Measurements from ENCODE around the gene IFNAR2. TPM values are rescaled to one million over a fixed set of nuclear protein-coding genes. Genes with fewer than 3 reads are reported as not detected.

The IFNAR2 gene
- total RNA-seq (2022) (33.7 and 36.1 TPM in 2 replicates), Bru-seq, nascent RNA (percentile 75 among the genes with signal in this experiment), BruChase-seq, experiment 1, labeled RNA remaining after a 2-hour chase (percentile 95 among the genes with signal in this experiment), BruChase-seq, experiment 2, labeled RNA remaining after a 6-hour chase (percentile 90 among the genes with signal in this experiment)
- long read RNA-seq, full-length matches to known transcripts, result 53 of 58 reads
- long read RNA-seq, partial matches to known transcripts, result 3 of 58 reads
- long read RNA-seq, other reads (novel, unspliced or antisense), result 2 of 58 reads

GRCh38 chr21:33229784-33230544 is at the start of gene IFNAR2:
TSS of gene IFNAR2 (plus strand) at chr21:33229938. CDS start at chr21:33241923, 11,985 bp downstream.
- ChIA-PET POLR2A (interaction anchor here (1.1 to 1.5 kb wide), 2 partner anchors 36 to 95 kb away, joined by 5 read pairs; partner anchors contain the start of genes IFNAR1 and IL10RB), CTCF (interaction anchor here (0.7 to 0.8 kb wide), 2 partner anchors 27 to 398 kb away, joined by 3 read pairs; no protein-coding TSS in a partner anchor)
- Mint-ChIP-seq H3K9me3 (ENCODE audit: unreplicated experiment) (peaks cover 3% of the 10 kb centered on the region), H3K4me1 (ENCODE audit: low read depth, unreplicated experiment) (peaks cover 55% of the 10 kb centered on the region), H3K4me3 (ENCODE audit: unreplicated experiment) (peak within 1 kb of the TSS; percentile 87), H3K27me3 (ENCODE audit: insufficient read depth, unreplicated experiment) (no peaks in the 10 kb centered on the region), H3K36me3 (ENCODE audit: insufficient read depth, unreplicated experiment) (peaks cover 34% of the 10 kb centered on the region), H3K27ac (ENCODE audit: unreplicated experiment) (peak within 1 kb of the TSS; percentile 64)
- DNase-seq, result peak; percentile 84
- Histone ChIP-seq H3K4me1 (peaks cover 62% of the 10 kb centered on the region), H3K36me3 (ENCODE audit: control insufficient read depth, insufficient read depth, low read length) (no peaks in the 10 kb centered on the region), H3K9me3 (no peaks in the 10 kb centered on the region), H3K4me3 (ENCODE audit: low read depth, low read length) (peak within 1 kb of the TSS; percentile 93), H3K27me3 (replicated peaks; ENCODE audit: control insufficient read depth, insufficient read depth, low read length) (no peaks in the 10 kb centered on the region)
- TF ChIP-seq CTCF (IDR thresholded peaks at IDR 0.05; ENCODE audit: insufficient read depth in 1 of 2, low read depth in 1 of 2, low read length in 1 of 2, severe bottlenecking in 1 of 2, unreplicated experiment in 1 of 2), result no peak
- BruUV-seq (replicated peaks), result no TSS peak
- intact Hi-C loops (cut with micrococcal nuclease; ENCODE audit: unreplicated experiment), result loop anchor here (1.0 kb wide), 1 partner anchor 35 kb away; no protein-coding TSS in a partner anchor

- Mint-ChIP-seq H3K4me3 (ENCODE audit: unreplicated experiment) (no peak overlapping the region), H3K36me3 (ENCODE audit: insufficient read depth, unreplicated experiment) (no peaks in the 10 kb centered on the region), H3K27ac (ENCODE audit: unreplicated experiment) (no peak overlapping the region), H3K9me3 (ENCODE audit: unreplicated experiment) (peaks cover 9% of the 10 kb centered on the region), H3K27me3 (ENCODE audit: insufficient read depth, unreplicated experiment) (peaks cover 18% of the 10 kb centered on the region), H3K4me1 (ENCODE audit: low read depth, unreplicated experiment) (no peaks in the 10 kb centered on the region)
- no TSS peak for BruUV-seq (replicated peaks)
- intact Hi-C loops (cut with micrococcal nuclease; ENCODE audit: unreplicated experiment), result no loop called here
- no peak overlapping the region for H3K4me3 ChIP-seq (ENCODE audit: low read depth, low read length)
- ChIA-PET CTCF (interaction anchor here (0.6 to 1.4 kb wide), 2 partner anchors 11 to 33 kb away, joined by 4 to 5 read pairs; no protein-coding TSS in a partner anchor), POLR2A (no interaction called here)
- H3K27me3 ChIP-seq (replicated peaks; ENCODE audit: control insufficient read depth, insufficient read depth, low read length), result no peaks in the 10 kb centered on the region
- no peaks in the 10 kb centered on the region for H3K4me1 ChIP-seq
- no peak for DNase-seq
- no peaks in the 10 kb centered on the region for H3K36me3 ChIP-seq (ENCODE audit: control insufficient read depth, insufficient read depth, low read length)
- TF ChIP-seq CTCF (IDR thresholded peaks at IDR 0.05; ENCODE audit: insufficient read depth in 1 of 2, low read depth in 1 of 2, low read length in 1 of 2, severe bottlenecking in 1 of 2, unreplicated experiment in 1 of 2), result no peak
- H3K9me3 ChIP-seq, result no peaks in the 10 kb centered on the region
These were observed 43.9 kb upstream of the IFNAR2 start for GRCh38 chr21:33185852-33186251.

GRCh38 chr21:33187276-33187675 is 42.5 kb upstream of the IFNAR2 start:
- no peaks in the 10 kb centered on the region for H3K36me3 ChIP-seq (ENCODE audit: control insufficient read depth, insufficient read depth, low read length)
- no peaks in the 10 kb centered on the region for H3K27me3 ChIP-seq (replicated peaks; ENCODE audit: control insufficient read depth, insufficient read depth, low read length)
- H3K9me3 ChIP-seq, result 0 out of 2 replicates have a peak, but pooled peaks cover 2% of the 10 kb centered on the region
- no peak overlapping the region for H3K4me3 ChIP-seq (ENCODE audit: low read depth, low read length)
- no peak overlapping the region for H3K4me3 Mint-ChIP-seq (ENCODE audit: unreplicated experiment)
- BruUV-seq (replicated peaks), result no TSS peak
- peaks cover 26% of the 10 kb centered on the region for H3K27me3 Mint-ChIP-seq (ENCODE audit: insufficient read depth, unreplicated experiment)
- CTCF ChIA-PET, result no interaction called here
- no peaks in the 10 kb centered on the region for H3K4me1 ChIP-seq
- no peaks in the 10 kb centered on the region for H3K36me3 Mint-ChIP-seq (ENCODE audit: insufficient read depth, unreplicated experiment)
- no peak for DNase-seq
- no peak for TF ChIP-seq CTCF (IDR thresholded peaks at IDR 0.05; ENCODE audit: insufficient read depth in 1 of 2, low read depth in 1 of 2, low read length in 1 of 2, severe bottlenecking in 1 of 2, unreplicated experiment in 1 of 2)
- H3K27ac Mint-ChIP-seq (ENCODE audit: unreplicated experiment), result no peak overlapping the region
- peaks cover 9% of the 10 kb centered on the region for H3K9me3 Mint-ChIP-seq (ENCODE audit: unreplicated experiment)
- POLR2A ChIA-PET, result no interaction called here
- H3K4me1 Mint-ChIP-seq (ENCODE audit: low read depth, unreplicated experiment), result no peaks in the 10 kb centered on the region
- intact Hi-C loops (cut with micrococcal nuclease; ENCODE audit: unreplicated experiment), result no loop called here

Data from Caco-2 (cell line).